ENCODE measurements around the gene BMP2K.
"Not testable (repeated sequence)": the region's sequence is repeated elsewhere in the genome, so short reads cannot be mapped to it uniquely, and the experiment has no call there.

Gene BMP2K

GRCh38 chr4:78864405-78865024 lies 88.4 kb downstream of the BMP2K start:
- peak; percentile 58 for DNase-seq

- no peak for DNase-seq
Measured at GRCh38 chr4:78865451-78865850, 89.3 kb downstream of the BMP2K start.

GRCh38 chr4:78868712-78869111 lies 92.6 kb downstream of the BMP2K start:
- not testable (repeated sequence) for DNase-seq

GRCh38 chr4:78870056-78870455 lies 93.9 kb downstream of the BMP2K start:
- DNase-seq, result no peak

GRCh38 chr4:78876568-78877320 lies 100.6 kb downstream of the BMP2K start:
- no peak for DNase-seq

GRCh38 chr4:78878031-78878430 lies 101.9 kb downstream of the BMP2K start:
- DNase-seq, result no peak

- no peak for DNase-seq
Measured at GRCh38 chr4:78880874-78881492, 104.8 kb downstream of the BMP2K start.

- no peak for DNase-seq
Measured at GRCh38 chr4:78885598-78885997, 109.4 kb downstream of the BMP2K start.

GRCh38 chr4:78889955-78890354 lies 113.8 kb downstream of the BMP2K start:
- DNase-seq, result no peak

GRCh38 chr4:78899302-78899701 lies 123.2 kb downstream of the BMP2K start:
- no peak for DNase-seq

GRCh38 chr4:78901882-78902281 lies 125.7 kb downstream of the BMP2K start:
- DNase-seq, result no peak

- no peak for DNase-seq
Measured at GRCh38 chr4:78902298-78902697, 126.1 kb downstream of the BMP2K start.

- no peak for DNase-seq
Measured at GRCh38 chr4:78904143-78904542, 128.0 kb downstream of the BMP2K start.

- no peak for DNase-seq
Measured at GRCh38 chr4:78907638-78908037, 131.5 kb downstream of the BMP2K start.

GRCh38 chr4:78908974-78909373 lies 132.8 kb downstream of the BMP2K start:
- DNase-seq, result not testable (repeated sequence)

- DNase-seq, result no peak
Measured at GRCh38 chr4:78910612-78911011, 134.5 kb downstream of the BMP2K start.

GRCh38 chr4:78922207-78922606 lies 146.1 kb downstream of the BMP2K start:
- DNase-seq, result no peak

GRCh38 chr4:78923464-78924312 lies 147.5 kb downstream of the BMP2K start:
- no peak for DNase-seq

GRCh38 chr4:78926826-78927225 lies 150.7 kb downstream of the BMP2K start:
- DNase-seq, result no peak

- DNase-seq, result no peak
Measured at GRCh38 chr4:78928835-78929234, 152.7 kb downstream of the BMP2K start.

GRCh38 chr4:78930016-78930629 lies 154.0 kb downstream of the BMP2K start:
- DNase-seq, result no peak

- DNase-seq, result no peak
Measured at GRCh38 chr4:78936989-78937388, 160.8 kb downstream of the BMP2K start.

GRCh38 chr4:78937837-78938236 lies 161.7 kb downstream of the BMP2K start:
- DNase-seq, result no peak
